HG03460 (cell line): ENCODE measurements around the gene RPL23.
A peak's percentile ranks its signal among the peaks of the same experiment; 100 is the strongest.

ENCODE experiments used
- ATAC-seq: cut with Tn5 transposase; IDR thresholded peaks from one replicate; pipeline ENCODE4 v1.9.1; 2021; ENCODE audit not compliant: unreplicated experiment

RPL23 gene

GRCh38 chr17:38800237-38800760, 53.2 kb downstream of the RPL23 start:
- no peak for ATAC-seq

GRCh38 chr17:38799501-38800236, 53.9 kb downstream of the RPL23 start, which contains the start of gene PIP4K2B:
Gene PIP4K2B (minus strand): TSS chr17:38799556. CDS start chr17:38799424, 132 bp downstream.
- peak; percentile 73 for ATAC-seq

- peak; percentile 28 for ATAC-seq
Observed at GRCh38 chr17:38798614-38799500, 54.7 kb downstream of the RPL23 start.
